Loucy (cell line): Measurements from ENCODE around the gene NGFR.
"Not testable (repeated sequence)": the region's sequence is repeated elsewhere in the genome, so short reads cannot be mapped to it uniquely, and the experiment has no call there.

ENCODE experiments used
- H2AFZ ChIP-seq: fragments of 200-600 bp; sonication (generic); 2 replicates; pipeline ENCODE4 v1.6.0; 2016; ENCODE audit warnings: antibody characterized with exemption, mild to moderate bottlenecking, low read length, moderate library complexity
- H3F3A ChIP-seq: fragments of 200-600 bp; 2 replicates; pipeline ENCODE4 v1.6.0; 2016; ENCODE audit warnings: antibody characterized with exemption, low read depth, mild to moderate bottlenecking
- H3K27me3 ChIP-seq: fragments of 200-600 bp; sonication (generic); 2 replicates; pipeline ENCODE4 v1.6.1; 2014; ENCODE audit warnings: low read length, mild to moderate bottlenecking; ENCODE audit not compliant: insufficient read depth, poor library complexity, severe bottlenecking
- H3K36me3 ChIP-seq: fragments of 200-600 bp; sonication (generic); 2 replicates; pipeline ENCODE4 v1.6.1; 2016; ENCODE audit warnings: low read length; ENCODE audit not compliant: insufficient read depth
- H3K4me1 ChIP-seq: fragments of 200-600 bp; sonication (generic); 2 replicates; pipeline ENCODE4 v1.5.1; 2014; ENCODE audit warnings: low read length, mild to moderate bottlenecking; ENCODE audit not compliant: insufficient read depth, poor library complexity, severe bottlenecking
- H3K4me2 ChIP-seq: fragments of 200-600 bp; sonication (generic); 2 replicates; pipeline ENCODE4 v1.6.0; 2014; ENCODE audit warnings: antibody characterized with exemption, low read length, low read depth, mild to moderate bottlenecking; ENCODE audit not compliant: poor library complexity, severe bottlenecking
- H3K4me3 ChIP-seq: fragments of 200-600 bp; sonication (generic); 2 replicates; pipeline ENCODE4 v1.5.1; 2014; ENCODE audit warnings: low read length, mild to moderate bottlenecking, mixed read lengths; ENCODE audit not compliant: poor library complexity, severe bottlenecking
- H3K79me2 ChIP-seq: fragments of 200-600 bp; sonication (generic); 2 replicates; pipeline ENCODE4 v1.6.1; 2014; ENCODE audit warnings: low read length; ENCODE audit not compliant: insufficient read depth
- H3K9ac ChIP-seq: fragments of 200-600 bp; sonication (generic); 2 replicates; pipeline ENCODE4 v1.6.0; 2014; ENCODE audit warnings: mild to moderate bottlenecking, low read depth, low read length, moderate library complexity; ENCODE audit not compliant: poor library complexity, severe bottlenecking
- H3K9me2 ChIP-seq: fragments of 200-600 bp; sonication (generic); replicated peaks from 2 replicates; pipeline ENCODE4 v1.6.1; 2016; ENCODE audit warnings: low read depth, low read length, mixed read lengths
- H3K9me3 ChIP-seq: fragments of 200-600 bp; sonication (generic); 2 replicates; pipeline ENCODE4 v1.6.1; 2014; ENCODE audit warnings: mild to moderate bottlenecking, antibody characterized with exemption, low read length, low read depth; ENCODE audit not compliant: insufficient read depth
- H4K20me1 ChIP-seq: fragments of 200-600 bp; sonication (generic); 2 replicates; pipeline ENCODE4 v1.6.0; 2014; ENCODE audit warnings: antibody characterized with exemption, low read length, mild to moderate bottlenecking; ENCODE audit not compliant: insufficient read depth, poor library complexity, severe bottlenecking
- CTCF ChIP-seq: fragments of 200-600 bp; sonication (generic); conservative IDR thresholded peaks from 2 replicates; pipeline ENCODE4 v1.5.1; 2014; ENCODE audit warnings: mild to moderate bottlenecking, antibody characterized with exemption, low read length
- EZH2phosphoT487 ChIP-seq: fragments of 200-600 bp; IDR thresholded peaks from 2 replicates; pipeline ENCODE4 v1.6.1; 2018; ENCODE audit warnings: antibody characterized with exemption, mild to moderate bottlenecking, moderate library complexity, borderline replicate concordance

Gene NGFR

GRCh38 chr17:49502254-49502653, 7.2 kb downstream of the NGFR start:
- Histone ChIP-seq H3K36me3 (no peaks in the 10 kb centered on the region), H3K9me3 (no peaks in the 10 kb centered on the region), H3K4me1 (no peaks in the 10 kb centered on the region), H2AFZ (no peak overlapping the region), H3K4me3 (no peak overlapping the region), H3K9ac (no peak overlapping the region), H3K9me2 (no peaks in the 10 kb centered on the region), H3K79me2 (no peaks in the 10 kb centered on the region), H3K27me3 (no peaks in the 10 kb centered on the region), H3K4me2 (no peak overlapping the region), H4K20me1 (no peaks in the 10 kb centered on the region), H3F3A (no peaks in the 10 kb centered on the region)
- TF ChIP-seq CTCF = no peak
- TF ChIP-seq EZH2phosphoT487 = no peak

GRCh38 chr17:49502680-49503079, 7.6 kb downstream of the NGFR start:
- not testable (repeated sequence) for H3F3A ChIP-seq, H3K4me1 ChIP-seq, H3K9me2 ChIP-seq, H3K36me3 ChIP-seq, H3K4me2 ChIP-seq, H3K9ac ChIP-seq, H2AFZ ChIP-seq, H3K27me3 ChIP-seq, H3K79me2 ChIP-seq, H4K20me1 ChIP-seq, H3K9me3 ChIP-seq, H3K4me3 ChIP-seq

- Histone ChIP-seq H4K20me1 (no peaks in the 10 kb centered on the region), H3K36me3 (no peaks in the 10 kb centered on the region), H2AFZ (no peak overlapping the region), H3K4me1 (peaks cover 3% of the 10 kb centered on the region), H3K4me2 (no peak overlapping the region), H3K9me2 (no peaks in the 10 kb centered on the region), H3K9me3 (no peaks in the 10 kb centered on the region), H3F3A (no peaks in the 10 kb centered on the region), H3K79me2 (no peaks in the 10 kb centered on the region), H3K9ac (no peak overlapping the region), H3K4me3 (no peak overlapping the region), H3K27me3 (no peaks in the 10 kb centered on the region)
- TF ChIP-seq EZH2phosphoT487 = no peak
Observed at GRCh38 chr17:49504369-49504768, 9.3 kb downstream of the NGFR start.

GRCh38 chr17:49505854-49506253, 10.8 kb downstream of the NGFR start:
- Histone ChIP-seq H3K4me2 (no peak overlapping the region), H3K9me3 (no peaks in the 10 kb centered on the region), H3F3A (no peaks in the 10 kb centered on the region), H3K4me3 (no peak overlapping the region), H4K20me1 (no peaks in the 10 kb centered on the region), H3K9me2 (no peaks in the 10 kb centered on the region), H3K27me3 (no peaks in the 10 kb centered on the region), H3K79me2 (no peaks in the 10 kb centered on the region), H3K4me1 (peaks cover 3% of the 10 kb centered on the region), H2AFZ (no peak overlapping the region), H3K9ac (no peak overlapping the region), H3K36me3 (no peaks in the 10 kb centered on the region)
- no peak for TF ChIP-seq CTCF
